OCI-LY7 (cell line): Measurements from ENCODE around the gene GLIPR1L2. TPM values are rescaled to one million over a fixed set of nuclear protein-coding genes. Genes with fewer than 3 reads are reported as not detected.

Source experiments
- BruUV-seq: library from RNA; stranded (reverse); fragments of 400-500 nt; replicated peaks from 2 replicates; lab custom pipeline; 2021; lab: Mats Ljungman, UMichigan
- CTCF ChIA-PET: fragments of 300-600 bp; sonication (Branson Sonifier 250); formaldehyde crosslinking; loops from one replicate; lab custom pipeline; 2022; ENCODE audit warnings: antibody characterized with exemption; ENCODE audit not compliant: unreplicated experiment; lab: Charles Lee
- POLR2A ChIA-PET: fragments of 300-600 bp; sonication (Branson Sonifier 250); formaldehyde crosslinking; loops from one replicate; lab custom pipeline; 2022; ENCODE audit warnings: antibody characterized with exemption; lab: Charles Lee
- DNase-seq: peaks from one replicate; pipeline ENCODE4 v3.0.0-alpha.2; 2015; ENCODE audit warnings: low spot score
- H2AFZ ChIP-seq: fragments of 200-600 bp; sonication (generic), shearing (Covaris generic); 2 replicates; pipeline ENCODE4 v1.6.1; 2014; ENCODE audit warnings: mild to moderate bottlenecking, antibody characterized with exemption, low read length, moderate library complexity
- H3K27ac ChIP-seq: fragments of 200-600 bp; sonication (generic); 2 replicates; pipeline ENCODE4 v1.5.1; 2014; ENCODE audit warnings: mixed run types, low read depth, mild to moderate bottlenecking, moderate library complexity, low read length, inconsistent platforms; ENCODE audit not compliant: poor library complexity, severe bottlenecking
- H3K36me3 ChIP-seq: fragments of 200-600 bp; sonication (generic); 2 replicates; pipeline ENCODE4 v1.6.1; 2014; ENCODE audit warnings: mild to moderate bottlenecking, antibody characterized with exemption, low read length, moderate library complexity, mixed read lengths; ENCODE audit not compliant: insufficient read depth
- H3K4me1 ChIP-seq: fragments of 200-600 bp; sonication (generic); 2 replicates; pipeline ENCODE4 v1.5.1; 2014; ENCODE audit warnings: mild to moderate bottlenecking, low read length; ENCODE audit not compliant: insufficient read depth, poor library complexity, severe bottlenecking
- H3K4me2 ChIP-seq: fragments of 200-600 bp; sonication (generic); 2 replicates; pipeline ENCODE4 v1.6.1; 2014; ENCODE audit warnings: mild to moderate bottlenecking, low read length
- H3K4me3 ChIP-seq: fragments of 200-600 bp; sonication (generic); 2 replicates; pipeline ENCODE4 v1.5.1; 2014; ENCODE audit warnings: mild to moderate bottlenecking, low read depth, low read length; ENCODE audit not compliant: poor library complexity, severe bottlenecking
- H3K79me2 ChIP-seq: fragments of 200-600 bp; sonication (generic); 2 replicates; pipeline ENCODE4 v1.6.1; 2016; ENCODE audit warnings: low read depth, mild to moderate bottlenecking, low read length, moderate library complexity, mixed read lengths; ENCODE audit not compliant: insufficient read depth
- H3K9me2 ChIP-seq: fragments of 200-600 bp; sonication (generic); 2 replicates; pipeline ENCODE4 v1.6.1; 2016; ENCODE audit warnings: mild to moderate bottlenecking, low read length, mixed read lengths; ENCODE audit not compliant: insufficient read depth
- H3K9me3 ChIP-seq: fragments of 200-600 bp; sonication (generic); 2 replicates; pipeline ENCODE4 v1.6.1; 2014; ENCODE audit warnings: mild to moderate bottlenecking, mixed run types, low read length, mixed read lengths
- H4K20me1 ChIP-seq: fragments of 200-600 bp; sonication (generic); 2 replicates; pipeline ENCODE4 v1.6.1; 2014; ENCODE audit warnings: mild to moderate bottlenecking, antibody characterized with exemption, low read length, moderate library complexity, mixed read lengths; ENCODE audit not compliant: insufficient read depth
- EZH2phosphoT487 ChIP-seq: fragments of 200-600 bp; sonication (generic); IDR thresholded peaks from 2 replicates; pipeline ENCODE4 v1.6.1; 2018; ENCODE audit warnings: low read depth, borderline replicate concordance, mild to moderate bottlenecking, mixed run types, antibody characterized with exemption, low read length, moderate library complexity, mixed read lengths
- intact Hi-C: fragments of 100-400 bp; cut with micrococcal nuclease; formaldehyde crosslinking; loops from one replicate; pipeline ENCODE4 v1.10.0; 2022; ENCODE audit not compliant: unreplicated experiment
- total RNA-seq, 2 experiments: library from RNA; depleted of rRNA in 1 of 2; stranded (reverse); fragments of >200 nt in 1 of 2; shearing (Covaris generic) in 1 of 2; gene quantifications; 2 replicates each; pipeline ENCODE4 v1.2.3, GENCODE V29; 2014 to 2022
- TF ChIP-seq, protein P1 (sequence below): fragments of 200-600 bp; sonication (generic); conservative IDR thresholded peaks from 2 replicates; pipeline ENCODE4 v1.5.1; 2014; ENCODE audit warnings: mild to moderate bottlenecking, antibody characterized with exemption, low read length, moderate library complexity, mixed read lengths

Gene GLIPR1L2
- total RNA-seq, 2 experiments from 2014 or later: not detected

DNA sequence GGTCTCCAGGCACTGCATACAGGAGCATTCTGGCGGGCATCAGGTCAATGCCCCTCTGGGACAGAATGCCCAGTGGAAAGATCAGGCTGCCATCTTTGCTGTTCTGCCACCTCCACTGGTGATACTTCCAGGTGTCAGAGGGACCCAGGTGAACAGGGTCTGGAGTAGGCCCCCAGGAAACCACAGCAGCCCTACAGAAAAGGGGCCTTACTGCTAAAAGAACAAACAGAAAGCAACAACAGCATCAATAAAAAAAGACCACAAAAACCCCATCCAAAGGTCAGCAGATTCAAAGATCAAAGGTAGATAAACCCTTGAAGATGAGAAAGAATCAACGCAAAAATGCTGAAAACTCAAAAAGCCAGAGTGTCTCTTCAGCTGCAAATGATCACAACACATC lies 40.5 kb upstream of the GLIPR1L2 start:
- Histone ChIP-seq H3K4me1 (no peaks in the 10 kb centered on the region), H3K4me2 (no peak overlapping the region), H3K9me3 (no peaks in the 10 kb centered on the region), H3K9me2 (no peaks in the 10 kb centered on the region), H3K79me2 (no peaks in the 10 kb centered on the region), H2AFZ (no peak overlapping the region), H3K27ac (no peak overlapping the region), H3K4me3 (no peak overlapping the region), H3K36me3 (no peaks in the 10 kb centered on the region), H4K20me1 (no peaks in the 10 kb centered on the region)
- intact Hi-C loops: no loop called here
- ChIA-PET POLR2A (no interaction called here), CTCF (no interaction called here)
- no TSS peak for BruUV-seq
- no peak for DNase-seq
- TF ChIP-seq, protein P1, sequence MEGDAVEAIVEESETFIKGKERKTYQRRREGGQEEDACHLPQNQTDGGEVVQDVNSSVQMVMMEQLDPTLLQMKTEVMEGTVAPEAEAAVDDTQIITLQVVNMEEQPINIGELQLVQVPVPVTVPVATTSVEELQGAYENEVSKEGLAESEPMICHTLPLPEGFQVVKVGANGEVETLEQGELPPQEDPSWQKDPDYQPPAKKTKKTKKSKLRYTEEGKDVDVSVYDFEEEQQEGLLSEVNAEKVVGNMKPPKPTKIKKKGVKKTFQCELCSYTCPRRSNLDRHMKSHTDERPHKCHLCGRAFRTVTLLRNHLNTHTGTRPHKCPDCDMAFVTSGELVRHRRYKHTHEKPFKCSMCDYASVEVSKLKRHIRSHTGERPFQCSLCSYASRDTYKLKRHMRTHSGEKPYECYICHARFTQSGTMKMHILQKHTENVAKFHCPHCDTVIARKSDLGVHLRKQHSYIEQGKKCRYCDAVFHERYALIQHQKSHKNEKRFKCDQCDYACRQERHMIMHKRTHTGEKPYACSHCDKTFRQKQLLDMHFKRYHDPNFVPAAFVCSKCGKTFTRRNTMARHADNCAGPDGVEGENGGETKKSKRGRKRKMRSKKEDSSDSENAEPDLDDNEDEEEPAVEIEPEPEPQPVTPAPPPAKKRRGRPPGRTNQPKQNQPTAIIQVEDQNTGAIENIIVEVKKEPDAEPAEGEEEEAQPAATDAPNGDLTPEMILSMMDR: no peak
- TF ChIP-seq EZH2phosphoT487: no peak

DNA sequence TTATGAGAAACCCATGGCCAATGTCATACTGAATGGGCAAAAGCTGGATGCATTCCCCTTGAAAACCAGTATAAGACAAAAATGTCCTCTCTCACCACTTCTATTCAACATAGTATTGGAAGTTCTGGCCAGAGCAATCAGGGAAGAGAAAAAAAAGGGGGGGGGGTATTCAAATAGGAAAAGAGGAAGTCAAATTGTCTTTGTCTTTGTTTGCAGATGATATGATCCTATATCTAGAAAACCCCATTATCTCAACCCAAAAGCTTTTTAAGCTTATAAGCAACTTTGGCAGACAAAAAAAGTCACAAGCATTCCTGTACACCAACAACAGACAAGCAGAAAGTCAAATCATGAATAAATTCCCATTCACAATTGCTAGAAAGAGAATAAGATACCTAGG lies 36.9 kb upstream of the GLIPR1L2 start:
- H3K4me2 ChIP-seq: no peak overlapping the region
- no peaks in the 10 kb centered on the region for H4K20me1 ChIP-seq
- no peak overlapping the region for H3K4me3 ChIP-seq
- no peak for DNase-seq
- H3K4me1 ChIP-seq: no peaks in the 10 kb centered on the region
- BruUV-seq: no TSS peak
- H3K9me3 ChIP-seq: no peaks in the 10 kb centered on the region
- CTCF ChIA-PET: no interaction called here
- no peaks in the 10 kb centered on the region for H3K9me2 ChIP-seq
- POLR2A ChIA-PET: interaction anchor here (0.8 kb wide), 1 partner anchor 22 kb away, joined by 3 read pairs; no protein-coding TSS in a partner anchor
- H3K27ac ChIP-seq: no peak overlapping the region
- no peaks in the 10 kb centered on the region for H3K36me3 ChIP-seq
- no peak overlapping the region for H2AFZ ChIP-seq
- intact Hi-C loops: no loop called here
- TF ChIP-seq, protein P1: no peak
- no peak for TF ChIP-seq EZH2phosphoT487
- no peaks in the 10 kb centered on the region for H3K79me2 ChIP-seq

DNA sequence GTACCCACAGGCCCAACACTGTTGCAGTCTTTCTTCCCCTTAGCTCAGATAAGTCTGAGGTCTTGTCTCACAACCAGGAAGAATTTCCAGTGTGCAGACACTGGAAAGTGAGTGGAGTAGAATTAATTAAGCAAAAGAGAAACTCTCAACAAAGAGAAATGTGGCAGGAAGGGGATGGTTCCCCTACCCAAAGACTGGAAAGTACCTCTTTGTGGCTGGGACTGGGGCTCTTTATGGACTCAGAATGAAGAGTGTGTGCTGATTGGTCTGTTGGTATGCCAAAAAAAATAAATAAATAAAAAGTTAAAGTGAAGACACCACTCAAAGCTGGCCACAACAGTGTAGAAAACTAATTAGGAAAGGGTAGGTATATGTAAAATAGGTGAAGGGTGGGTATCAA lies 30.0 kb upstream of the GLIPR1L2 start:
- BruUV-seq: no TSS peak
- intact Hi-C loops: no loop called here
- H3K4me2 ChIP-seq: no peak overlapping the region
- H3K4me1 ChIP-seq: no peaks in the 10 kb centered on the region
- POLR2A ChIA-PET: no interaction called here
- CTCF ChIA-PET: no interaction called here
- no peak overlapping the region for H2AFZ ChIP-seq
- DNase-seq: no peak
- H3K27ac ChIP-seq: no peak overlapping the region
- no peaks in the 10 kb centered on the region for H4K20me1 ChIP-seq
- no peaks in the 10 kb centered on the region for H3K9me3 ChIP-seq
- no peak for TF ChIP-seq EZH2phosphoT487
- TF ChIP-seq, protein P1: no peak
- H3K79me2 ChIP-seq: no peaks in the 10 kb centered on the region
- no peak overlapping the region for H3K4me3 ChIP-seq
- no peaks in the 10 kb centered on the region for H3K9me2 ChIP-seq
- no peaks in the 10 kb centered on the region for H3K36me3 ChIP-seq
